HepG2 (cell line): ENCODE results near the gene UPB1. TPM values are rescaled to one million over a fixed set of nuclear protein-coding genes. Genes with fewer than 3 reads are reported as not detected.

Source experiments
- ATAC-seq: fragments of 200-7000 bp; cut with Tn5 transposase; 3 replicates; pipeline ENCODE4 v1.9.1; 2020; ENCODE audit warnings: mild to moderate bottlenecking, moderate library complexity
- BruUV-seq: library from RNA; stranded (reverse); fragments of 400-500 nt; replicated peaks from 2 replicates; lab custom pipeline; 2021; lab: Mats Ljungman, UMichigan
- CTCF ChIA-PET: fragments of 300-600 bp; formaldehyde crosslinking; extraction: SDS; loops from one replicate; lab custom pipeline; 2021; ENCODE audit warnings: low total read pairs, inconsistent platforms, low intra/inter-chr PET ratio; lab: Yijun Ruan, JAX
- POLR2A ChIA-PET: fragments of 350-600 bp; sonication (Branson Sonifier 250); formaldehyde crosslinking; loops from one replicate; lab custom pipeline; 2020; ENCODE audit warnings: antibody characterized with exemption, inconsistent platforms; lab: Yijun Ruan, JAX
- DNase-seq: peaks from one replicate; pipeline ENCODE4 v3.0.0-alpha.2; 2015; ENCODE audit warnings: low spot score
- FAIRE-seq: peaks from 3 replicates; lab custom pipeline; 2011; peaks lifted over from hg19 to GRCh38; lab: Jason Lieb, UNC
- H2AFZ ChIP-seq: one replicate; pipeline ENCODE4 v1.6.1; 2011; ENCODE audit warnings: low read length, inconsistent platforms
- H3K27ac ChIP-seq: fragments of 300-600 bp; 3 replicates; pipeline ENCODE4 v1.8.0; 2011; ENCODE audit warnings: mixed run types, mild to moderate bottlenecking, mixed read lengths, low read length, inconsistent platforms; ENCODE audit not compliant: insufficient read depth; ENCODE audit errors: extremely low read length
- H3K27me3 ChIP-seq, 2 experiments: fragments of 200-600 bp in 1 of 2; 2 replicates in 1 of 2; 3 replicates in 1 of 2; pipeline versions ENCODE4 v1.6.0 to v1.8.0; 2011; ENCODE audit warnings: low read length in 2 of 2, mild to moderate bottlenecking in 2 of 2, moderate library complexity in 2 of 2, inconsistent platforms in 1 of 2; ENCODE audit not compliant: insufficient read depth in 2 of 2, control insufficient read depth in 1 of 2
- H3K36me3 ChIP-seq, 2 experiments: fragments of 200-600 bp in 1 of 2; replicated peaks in 1 of 2; 2 replicates in 1 of 2; 3 replicates in 1 of 2; pipeline versions ENCODE4 v1.5.1 to v1.8.0; 2011; ENCODE audit warnings: low read length in 2 of 2, inconsistent platforms in 1 of 2; ENCODE audit not compliant: insufficient read depth in 2 of 2, control insufficient read depth in 1 of 2
- H3K4me1 ChIP-seq: 2 replicates; pipeline ENCODE4 v1.5.1; 2012; ENCODE audit warnings: low read length, inconsistent platforms; ENCODE audit not compliant: insufficient read depth
- H3K4me2 ChIP-seq: 2 replicates; pipeline ENCODE4 v1.6.0; 2011; ENCODE audit warnings: low read depth, low read length, inconsistent platforms
- H3K4me3 ChIP-seq, 3 experiments: fragments of 200-600 bp in 1 of 3; sonication (generic), shearing (Covaris generic) in 1 of 3; replicated peaks in 1 of 3; 2 replicates each; pipeline ENCODE4 v1.5.1; 2011 to 2016; ENCODE audit warnings: low read length in 3 of 3, inconsistent platforms in 2 of 3, low read depth in 2 of 3, mild to moderate bottlenecking in 2 of 3, control low read depth in 1 of 3, mixed read lengths in 1 of 3; ENCODE audit not compliant: insufficient read depth in 1 of 3
- H3K79me2 ChIP-seq: one replicate; pipeline ENCODE4 v1.6.1; 2011; ENCODE audit warnings: low read length, inconsistent platforms; ENCODE audit not compliant: insufficient read depth
- H3K9ac ChIP-seq: 2 replicates; pipeline ENCODE4 v1.6.0; 2011; ENCODE audit warnings: mild to moderate bottlenecking, low read depth, low read length, inconsistent platforms; ENCODE audit not compliant: insufficient read depth
- H3K9me3 ChIP-seq: 2 replicates; pipeline ENCODE4 v1.5.1; 2012; ENCODE audit warnings: mild to moderate bottlenecking, low read length
- H4K20me1 ChIP-seq: 2 replicates; pipeline ENCODE4 v1.6.0; 2011; ENCODE audit warnings: inconsistent platforms, mild to moderate bottlenecking, low read length, moderate library complexity; ENCODE audit not compliant: insufficient read depth
- AGO2 ChIP-seq: fragments of 200-400 bp; formaldehyde crosslinking; optimal IDR thresholded peaks from 2 replicates; pipeline ENCODE3; 2017; ENCODE audit warnings: mild to moderate bottlenecking, low read depth, low read length, moderate library complexity
- AKAP8 ChIP-seq: sonication (generic); formaldehyde crosslinking; IDR thresholded peaks from 2 replicates; pipeline ENCODE4 v1.5.1; 2020; ENCODE audit warnings: mild to moderate bottlenecking, missing genetic modification reagents
- CC2D1A ChIP-seq: sonication (generic); formaldehyde crosslinking; IDR thresholded peaks from 2 replicates; pipeline ENCODE4 v1.8.1; 2023; ENCODE audit warnings: mild to moderate bottlenecking, missing genetic modification reagents
- CCAR2 ChIP-seq: fragments of 200-400 bp; formaldehyde crosslinking; optimal IDR thresholded peaks from 2 replicates; pipeline ENCODE3; 2018; ENCODE audit warnings: low read depth, mild to moderate bottlenecking, low read length, moderate library complexity
- DMTF1 ChIP-seq: sonication (generic); formaldehyde crosslinking; IDR thresholded peaks from 2 replicates; pipeline ENCODE4 v1.4.0; 2020; ENCODE audit warnings: mild to moderate bottlenecking, missing genetic modification reagents
- POLR2A ChIP-seq, 2 experiments: IDR thresholded peaks; 2 replicates each; pipeline ENCODE4 v1.6.1; 2011; ENCODE audit warnings: low read depth in 2 of 2, low read length in 2 of 2, mild to moderate bottlenecking in 1 of 2, moderate library complexity in 1 of 2; ENCODE audit not compliant: insufficient read depth in 1 of 2
- SMAD9 ChIP-seq: sonication (generic); formaldehyde crosslinking; IDR thresholded peaks from 2 replicates; pipeline ENCODE4 v1.5.1; 2020; ENCODE audit warnings: mild to moderate bottlenecking, missing genetic modification reagents
- ZNF687 ChIP-seq: sonication (generic); formaldehyde crosslinking; IDR thresholded peaks from 2 replicates; pipeline ENCODE4 v1.5.1; 2020; ENCODE audit warnings: mild to moderate bottlenecking, missing genetic modification reagents, moderate library complexity
- ZNF879 ChIP-seq: sonication (generic); formaldehyde crosslinking; IDR thresholded peaks from 2 replicates; pipeline ENCODE4 v1.8.1; 2023; ENCODE audit warnings: missing genetic modification reagents
- WGBS: methylation state at CpG from one replicate; pipeline ENCODE4 v1.1.6; 2017; ENCODE audit warnings: low lambda C conversion rate; 5-methylcytosine and 5-hydroxymethylcytosine counted together
- in situ Hi-C: cut with HindIII; loops from 2 replicates; pipeline ENCODE4 v1.10.0; 2017; ENCODE audit warnings: low pct_unique_long_range_greater_than_20kb; ENCODE audit not compliant: extremely low pct_ligation_motif_present
- intact Hi-C: fragments of 100-400 bp; cut with micrococcal nuclease; formaldehyde crosslinking; loops from one replicate; pipeline ENCODE4 v1.10.0; 2022; ENCODE audit not compliant: unreplicated experiment
- polyA plus RNA-seq, 8 experiments: library from polyadenylated mRNA; depleted of rRNA in 3 of 8; stranded (reverse) in 7 of 8; unstranded in 1 of 8; fragments of >200 nt; fragmentation: Illumina TruSeq in 4 of 8; extraction: Trizol in 4 of 8; gene quantifications; 2 replicates each; pipeline versions ENCODE4 v1.2.1 to v1.2.3, GENCODE V29; 2011 to 2016; ENCODE audit warnings: low read depth in 4 of 8, missing spikeins in 1 of 8, mixed read lengths in 1 of 8; ENCODE audit not compliant: insufficient read depth in 1 of 8
- total RNA-seq, 5 experiments: library from RNA; depleted of rRNA; stranded (reverse); fragments of >200 nt; fragmentation: Illumina TruSeq; extraction: Trizol; gene quantifications; 2 replicates each; pipeline ENCODE4 v1.2.3, GENCODE V29; 2016; ENCODE audit warnings: low read depth in 1 of 5

Gene UPB1
- total and polyA plus RNA-seq, 2 of the 13 experiments (the other 11 are each of a cell fraction or from before 2014, with no cell fraction given) = 0.38 to 1.2 TPM

GRCh38 chr22:24543185-24543601 is 48.1 kb downstream of the UPB1 start:
- BruUV-seq = no TSS peak
- DNase-seq = no peak
- ChIA-PET CTCF (no interaction called here), POLR2A (no interaction called here)
- no peak for FAIRE-seq
- Histone ChIP-seq H3K9me3 (no peaks in the 10 kb centered on the region), H3K9ac (no peak overlapping the region), H3K79me2 (peaks cover 10% of the 10 kb centered on the region), H3K4me3 (no peak overlapping the region), H3K27ac (no peak overlapping the region), H3K36me3 (peaks cover 54 to 76% of the 10 kb centered on the region in 2 experiments), H3K4me1 (peaks cover 28% of the 10 kb centered on the region), H4K20me1 (no peaks in the 10 kb centered on the region), H3K27me3 (no peaks in the 10 kb centered on the region), H2AFZ (no peak overlapping the region), H3K4me2 (no peak overlapping the region)
- WGBS = 92% methylated on average over 6 of the region's 7 CpGs
- intact Hi-C loops = no loop called here
- no peak for ATAC-seq
- TF ChIP-seq POLR2A (IDR thresholded peaks at IDR 0.05; ENCODE audit: insufficient read depth in 1 of 2, low read depth in 2 of 2, low read length in 2 of 2) (peak in 1 of 2 experiments; percentile 1; a peak in 1 of 4 replicates), DMTF1 (CRISPR knock-in tag) (no peak)
- in situ Hi-C loops = no loop called here

- CTCF ChIA-PET = no interaction called here
- TF ChIP-seq AGO2 = peak; percentile 77
- no peak for TF ChIP-seq CCAR2
- TF ChIP-seq ZNF879 (CRISPR knock-in tag) = no peak
- TF ChIP-seq CC2D1A (CRISPR knock-in tag) = no peak
- TF ChIP-seq SMAD9 (CRISPR knock-in tag) = no peak
- TF ChIP-seq ZNF687 (CRISPR knock-in tag) = peak; percentile 31; the same call in 1 of the 2 replicates
- peak; percentile 23; the same call in 1 of the 2 replicates for TF ChIP-seq AKAP8 (CRISPR knock-in tag)
These were observed 48.6 kb downstream of the UPB1 start for GRCh38 chr22:24543679-24544243.

More at GRCh38 chr22:24543679-24544243, 48.6 kb downstream of the UPB1 start:
- Histone ChIP-seq H3K4me3 (no peak overlapping the region), H3K27me3 (no peaks in the 10 kb centered on the region), H3K36me3 (peaks cover 54 to 82% of the 10 kb centered on the region in 2 experiments), H3K79me2 (peaks cover 16% of the 10 kb centered on the region), H4K20me1 (no peaks in the 10 kb centered on the region), H3K9me3 (no peaks in the 10 kb centered on the region), H3K4me2 (no peak overlapping the region), H3K27ac (no peak overlapping the region), H2AFZ (no peak overlapping the region), H3K9ac (no peak overlapping the region), H3K4me1 (peaks cover 28% of the 10 kb centered on the region)
- no TSS peak for BruUV-seq
- intact Hi-C loops (no loop called here), in situ Hi-C loops (no loop called here)
- ATAC-seq (no peak; the same call in 2 of the 3 replicates), FAIRE-seq (no peak), DNase-seq (no peak)
- POLR2A ChIA-PET = interaction anchor here (2.0 kb wide), 1 partner anchor 10 kb away, joined by 14 read pairs; the partner anchor contains the start of gene GUCD1
- 97% methylated on average over 7 of the region's 11 CpGs for WGBS
